ENCODE measurements around the gene RPP14.
"Not testable (repeated sequence)": the region's sequence is repeated elsewhere in the genome, so short reads cannot be mapped to it uniquely, and the experiment has no call there.

The RPP14 gene

GRCh38 chr3:58333206-58334012 is 27.4 kb downstream of the RPP14 start:
- no peak for DNase-seq

GRCh38 chr3:58334013-58334321 is 27.9 kb downstream of the RPP14 start:
- no peak for DNase-seq

- no peak for DNase-seq
These were observed 28.4 kb downstream of the RPP14 start for GRCh38 chr3:58334506-58334884.

- DNase-seq, result no peak
These were observed 29.6 kb downstream of the RPP14 start for GRCh38 chr3:58335652-58335947.

- DNase-seq, result peak; percentile 92
These were observed 30.3 kb downstream of the RPP14 start for GRCh38 chr3:58336135-58336882.

- no peak for DNase-seq
These were observed 31.1 kb downstream of the RPP14 start for GRCh38 chr3:58337190-58337589.

- DNase-seq, result not testable (repeated sequence)
These were observed 33.1 kb downstream of the RPP14 start for GRCh38 chr3:58339146-58339545.

- DNase-seq, result no peak
These were observed 34.7 kb downstream of the RPP14 start for GRCh38 chr3:58340594-58341244.

- peak; percentile 23 for DNase-seq
These were observed 35.3 kb downstream of the RPP14 start for GRCh38 chr3:58341376-58341775.

GRCh38 chr3:58342676-58343075 is 36.6 kb downstream of the RPP14 start:
- no peak for DNase-seq

- peak; percentile 22 for DNase-seq
These were observed 39.4 kb downstream of the RPP14 start for GRCh38 chr3:58345457-58345856.

- DNase-seq, result no peak
These were observed 40.3 kb downstream of the RPP14 start for GRCh38 chr3:58346368-58346767.

GRCh38 chr3:58347984-58348383 is 41.9 kb downstream of the RPP14 start:
- no peak for DNase-seq

- no peak for DNase-seq
These were observed 44.0 kb downstream of the RPP14 start for GRCh38 chr3:58349792-58350626.

GRCh38 chr3:58350627-58351013 is 44.6 kb downstream of the RPP14 start:
- no peak for DNase-seq

GRCh38 chr3:58351920-58352319 is 45.9 kb downstream of the RPP14 start:
- no peak for DNase-seq

GRCh38 chr3:58352626-58353025 is 46.6 kb downstream of the RPP14 start:
- DNase-seq, result no peak

GRCh38 chr3:58353722-58354553 is 47.9 kb downstream of the RPP14 start:
- DNase-seq, result peak; percentile 47

GRCh38 chr3:58355179-58355578 is 49.1 kb downstream of the RPP14 start:
- DNase-seq, result no peak

GRCh38 chr3:58356054-58356453 is 50.0 kb downstream of the RPP14 start:
- DNase-seq, result no peak

GRCh38 chr3:58357402-58357801 is 51.4 kb downstream of the RPP14 start:
- no peak for DNase-seq

- DNase-seq, result no peak
These were observed 52.0 kb downstream of the RPP14 start for GRCh38 chr3:58358092-58358491.
